Sciatic nerve (tissue), 2 donors: Measurements from ENCODE around the gene NTM. TPM values are rescaled to one million over a fixed set of nuclear protein-coding genes. Genes with fewer than 3 reads are reported as not detected.

Experiments used
- ATAC-seq: fragments of 200-7000 bp; cut with Tn5 transposase; one replicate; pipeline ENCODE4 v1.9.1; 2020; ENCODE audit warnings: mild to moderate bottlenecking, moderate library complexity
- DNase-seq: peaks from one replicate; pipeline ENCODE4 v3.0.0-alpha.2; 2020; ENCODE audit warnings: low spot score
- intact Hi-C: fragments of 100-400 bp; cut with DNase I; formaldehyde crosslinking; loops from one replicate; pipeline ENCODE4 v1.14.2; 2022
- total RNA-seq: library from RNA; stranded (reverse); fragmentation: NEBNext Ultra II Directional; extraction: Animal tissue kit (Norgen Biotek cat#: 25700); gene quantifications from one replicate; pipeline ENCODE4 v1.2.1, GENCODE V29; 2021
- donor health status: DM: no; HTN: no; CAD: no.
- donor health status: DM: no; HTN: no; CAD: no.

The NTM gene
- total RNA-seq, 1 donor from 2014 or later, result 19.5 TPM

DNA sequence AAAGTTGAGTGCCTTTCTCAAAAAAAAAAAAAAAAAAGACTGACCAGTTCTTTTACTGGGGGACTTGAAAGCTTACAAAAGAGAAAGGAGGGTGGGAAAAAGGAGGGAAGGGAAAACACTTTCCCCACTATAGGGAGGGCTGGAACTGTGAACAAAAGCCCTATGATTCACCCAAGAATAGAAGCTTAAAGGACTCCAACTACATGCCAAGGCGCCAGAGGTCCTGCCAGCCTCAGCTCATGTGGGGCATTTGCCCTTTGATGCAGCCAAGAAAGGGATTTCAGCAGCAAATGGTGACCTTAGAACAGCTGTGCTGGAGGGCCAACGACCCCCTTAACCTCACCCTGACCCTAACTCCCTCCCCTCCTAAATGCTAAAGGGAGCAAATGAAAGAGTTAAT lies 160.0 kb downstream of the NTM start:
- intact Hi-C loops, result no loop called here
- DNase-seq, result no peak
- ATAC-seq, result peak; percentile 15

- no peak for ATAC-seq
- intact Hi-C loops, result no loop called here
- no peak for DNase-seq
These were observed 162.7 kb downstream of the NTM start for GRCh38 chr11:131533149-131533548.

- no peak for ATAC-seq
- no peak for DNase-seq
- intact Hi-C loops, result no loop called here
These were observed 163.6 kb downstream of the NTM start for GRCh38 chr11:131533998-131534397.

DNA sequence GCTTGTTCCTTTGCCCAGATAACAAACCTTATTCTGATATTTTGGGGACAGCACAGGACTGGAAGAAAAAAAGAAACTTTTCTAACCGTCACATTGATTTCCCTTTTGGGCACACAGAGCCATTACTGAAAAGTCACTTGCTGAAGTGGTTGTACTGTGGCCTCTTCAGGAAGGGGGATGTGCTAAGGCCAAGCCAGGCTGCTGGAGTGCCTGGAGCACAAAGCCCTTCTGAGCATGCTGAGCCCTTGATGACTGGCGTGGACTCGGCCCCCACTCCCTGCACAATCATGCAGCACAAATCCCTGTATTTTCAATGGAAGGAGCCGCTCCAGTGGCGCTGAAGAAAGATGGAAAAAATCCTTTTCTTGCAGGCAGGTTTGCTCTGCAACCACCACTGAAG lies 164.2 kb downstream of the NTM start:
- intact Hi-C loops, result no loop called here
- DNase-seq (no peak), ATAC-seq (no peak)

GRCh38 chr11:131536159-131536558 lies 165.7 kb downstream of the NTM start:
- no peak for DNase-seq
- no peak for ATAC-seq
- intact Hi-C loops, result no loop called here

DNA sequence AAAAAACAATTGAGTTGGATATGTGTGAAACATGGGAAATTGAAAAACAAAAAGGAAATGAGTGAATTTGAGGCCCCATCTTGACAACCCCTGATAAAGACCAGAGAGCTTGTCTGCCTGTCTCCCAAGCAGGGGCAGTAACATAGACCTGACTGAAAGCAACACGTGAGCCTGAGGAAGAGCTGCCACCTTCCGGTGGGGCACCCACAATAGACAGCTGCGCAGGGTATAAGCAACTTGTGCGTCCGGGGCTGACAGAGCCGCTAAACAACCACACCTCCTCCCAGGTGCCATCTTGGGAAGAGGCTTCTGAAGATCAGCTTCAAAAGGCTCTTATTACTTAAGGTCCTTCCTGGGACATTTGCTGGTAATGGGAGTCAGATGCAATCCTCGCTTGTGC lies 166.8 kb downstream of the NTM start:
- no peak for ATAC-seq
- intact Hi-C loops, result no loop called here

DNA sequence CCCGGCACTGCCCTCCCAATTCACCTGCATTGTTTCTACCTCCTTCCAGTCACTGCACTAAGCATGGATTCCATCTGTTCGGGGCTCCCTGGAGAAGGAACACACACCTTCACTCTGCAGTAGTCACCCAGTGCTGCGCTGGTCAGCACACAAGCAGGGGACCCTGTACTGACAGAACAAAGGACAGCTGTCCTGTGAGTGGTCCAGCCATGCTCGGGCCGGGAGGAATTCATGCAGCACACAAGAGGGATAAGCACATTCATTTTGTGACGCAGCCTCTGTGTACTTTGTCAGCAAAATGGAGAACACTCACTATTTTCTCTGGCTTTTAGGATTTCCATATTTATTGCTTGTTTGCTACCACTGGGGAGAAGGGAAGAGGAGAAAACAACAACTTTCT lies 167.3 kb downstream of the NTM start:
- intact Hi-C loops, result no loop called here
- ATAC-seq (no peak), DNase-seq (no peak)

More for the DNA sequence above, 166.8 kb downstream of the NTM start:
- no peak for DNase-seq

GRCh38 chr11:131538322-131538721 lies 167.9 kb downstream of the NTM start:
- intact Hi-C loops, result no loop called here
- DNase-seq, result no peak
- no peak for ATAC-seq

GRCh38 chr11:131540676-131541075 lies 170.3 kb downstream of the NTM start:
- intact Hi-C loops, result no loop called here
- ATAC-seq, result no peak
- DNase-seq, result no peak

GRCh38 chr11:131543389-131544025 lies 173.1 kb downstream of the NTM start:
- intact Hi-C loops, result no loop called here
- DNase-seq (no peak), ATAC-seq (no peak)

GRCh38 chr11:131544591-131544990 lies 174.2 kb downstream of the NTM start:
- ATAC-seq, result no peak
- intact Hi-C loops, result no loop called here

DNA sequence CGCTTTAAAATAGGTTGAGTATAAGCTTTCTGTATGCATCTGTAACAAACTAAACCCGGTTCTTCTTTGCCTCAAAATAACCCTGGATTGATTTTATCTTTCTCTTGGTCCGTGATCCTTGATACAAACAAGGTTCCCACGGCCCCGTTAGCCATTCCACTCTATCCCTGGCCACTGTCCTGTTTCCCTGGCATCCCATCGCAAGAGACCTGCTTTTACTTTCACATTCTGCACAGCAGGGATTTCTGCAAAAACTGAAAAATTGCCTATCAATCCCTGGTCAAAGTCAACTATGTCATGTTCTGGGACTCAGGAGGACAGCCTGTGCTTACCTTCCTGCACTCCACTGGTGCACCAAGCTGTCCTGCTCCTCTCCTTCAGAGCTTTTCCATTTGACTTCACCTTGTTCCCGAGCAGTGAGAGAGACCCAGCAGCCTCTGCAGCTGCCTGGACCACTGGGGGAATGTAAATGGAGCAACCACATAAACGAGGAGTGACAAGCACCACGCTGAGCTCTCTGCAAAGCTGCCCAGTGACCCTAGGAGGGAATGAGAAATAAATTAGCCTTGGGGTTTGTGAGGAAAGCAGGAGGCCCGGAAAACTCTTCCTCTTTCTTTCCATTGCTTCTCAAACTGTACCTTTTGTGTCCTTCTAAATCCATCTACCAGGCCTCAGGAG lies 175.9 kb downstream of the NTM start:
- intact Hi-C loops, result no loop called here
- no peak for DNase-seq
- no peak for ATAC-seq

More at GRCh38 chr11:131544591-131544990, 174.2 kb downstream of the NTM start:
- no peak for DNase-seq

DNA sequence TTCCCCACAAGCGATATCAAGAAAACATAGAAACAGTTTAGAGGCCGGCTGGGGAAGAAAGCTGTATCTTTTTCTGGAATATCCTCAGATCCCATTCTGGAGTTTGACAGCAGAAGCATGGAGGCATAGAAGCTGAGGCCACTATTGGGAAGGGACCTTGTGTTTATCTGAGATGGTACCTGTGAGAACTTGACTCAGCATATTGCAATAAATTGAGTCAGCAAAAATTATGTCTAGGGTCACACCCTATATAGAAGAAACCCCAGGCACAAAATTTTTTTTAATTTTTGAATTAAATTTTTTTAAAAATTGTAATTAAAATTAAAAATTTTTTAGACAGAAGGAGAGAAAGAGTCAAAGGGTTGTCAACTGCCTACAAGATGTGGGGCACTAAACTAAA lies 178.7 kb downstream of the NTM start:
- intact Hi-C loops, result no loop called here
- DNase-seq, result no peak
- no peak for ATAC-seq

GRCh38 chr11:131549770-131550169 lies 179.4 kb downstream of the NTM start:
- intact Hi-C loops, result loop anchor here (5.0 kb wide), 1 partner anchor 727 kb away; no protein-coding TSS in a partner anchor
- no peak for ATAC-seq
- DNase-seq, result no peak

GRCh38 chr11:131560287-131560686 lies 189.9 kb downstream of the NTM start:
- ATAC-seq, result no peak
- intact Hi-C loops, result no loop called here

GRCh38 chr11:131561501-131561900 lies 191.1 kb downstream of the NTM start:
- no peak for ATAC-seq
- intact Hi-C loops, result no loop called here
- no peak for DNase-seq

More at GRCh38 chr11:131560287-131560686, 189.9 kb downstream of the NTM start:
- no peak for DNase-seq

- intact Hi-C loops, result no loop called here
- no peak for DNase-seq
- no peak for ATAC-seq
These were observed 191.6 kb downstream of the NTM start for GRCh38 chr11:131561972-131562371.

- DNase-seq, result no peak
- intact Hi-C loops, result no loop called here
- ATAC-seq, result no peak
These were observed 197.9 kb downstream of the NTM start for GRCh38 chr11:131568318-131568717.

DNA sequence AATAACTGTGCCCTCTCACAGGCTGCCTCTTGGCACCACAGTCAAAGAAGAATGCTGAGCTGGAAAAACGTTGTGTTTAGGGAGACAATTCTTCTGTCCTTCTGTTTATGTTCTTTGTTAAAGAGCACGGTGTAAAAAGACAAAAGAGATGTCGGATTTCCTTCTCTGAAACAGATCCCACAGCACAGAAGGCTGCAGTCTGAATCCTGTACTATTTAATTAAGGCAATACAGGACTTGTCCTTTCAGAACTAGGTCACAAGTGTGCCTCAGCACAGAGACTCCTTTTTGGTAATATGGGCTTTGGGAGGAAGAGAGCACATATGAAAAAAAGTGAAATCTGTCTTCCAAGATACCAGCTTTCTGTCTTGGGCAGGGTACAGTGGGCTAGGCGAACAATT lies 201.2 kb downstream of the NTM start:
- DNase-seq (no peak), ATAC-seq (no peak)
- intact Hi-C loops, result no loop called here

GRCh38 chr11:131572423-131572822 lies 202.0 kb downstream of the NTM start:
- intact Hi-C loops, result no loop called here
- ATAC-seq, result no peak

DNA sequence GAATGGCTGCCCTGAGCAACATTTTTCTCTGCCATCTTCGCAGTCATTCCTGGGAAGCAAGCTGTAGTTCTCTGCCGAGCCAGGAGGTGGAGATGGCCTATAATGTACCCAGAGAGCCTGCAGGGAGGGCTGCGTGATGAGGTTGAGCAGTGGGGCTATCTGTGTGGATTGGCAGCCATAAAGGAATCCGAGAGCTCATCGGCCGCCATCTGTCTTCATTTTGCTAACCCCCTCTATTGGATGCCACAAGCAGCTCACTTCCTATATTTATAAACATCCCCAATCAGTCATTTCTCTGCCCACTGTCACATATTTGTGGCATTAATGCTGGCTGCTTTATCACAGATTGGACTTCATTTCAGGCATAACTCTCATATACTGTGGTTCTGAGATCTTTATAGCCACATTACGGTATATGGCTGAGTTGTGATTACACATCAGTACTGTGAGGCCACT lies 209.5 kb downstream of the NTM start:
- DNase-seq, result no peak
- intact Hi-C loops, result no loop called here
- ATAC-seq, result no peak

More at GRCh38 chr11:131572423-131572822, 202.0 kb downstream of the NTM start:
- DNase-seq, result no peak
